GM12801 (cell line): Measurements from ENCODE around the gene LGI4.

ENCODE experiments used
- TF ChIP-seq, protein P1 (sequence below): IDR thresholded peaks from one replicate; pipeline ENCODE4 v1.5.1; 2011; ENCODE audit warnings: control low read depth; ENCODE audit not compliant: insufficient read length; ENCODE audit errors: extremely low read depth

Gene LGI4

DNA sequence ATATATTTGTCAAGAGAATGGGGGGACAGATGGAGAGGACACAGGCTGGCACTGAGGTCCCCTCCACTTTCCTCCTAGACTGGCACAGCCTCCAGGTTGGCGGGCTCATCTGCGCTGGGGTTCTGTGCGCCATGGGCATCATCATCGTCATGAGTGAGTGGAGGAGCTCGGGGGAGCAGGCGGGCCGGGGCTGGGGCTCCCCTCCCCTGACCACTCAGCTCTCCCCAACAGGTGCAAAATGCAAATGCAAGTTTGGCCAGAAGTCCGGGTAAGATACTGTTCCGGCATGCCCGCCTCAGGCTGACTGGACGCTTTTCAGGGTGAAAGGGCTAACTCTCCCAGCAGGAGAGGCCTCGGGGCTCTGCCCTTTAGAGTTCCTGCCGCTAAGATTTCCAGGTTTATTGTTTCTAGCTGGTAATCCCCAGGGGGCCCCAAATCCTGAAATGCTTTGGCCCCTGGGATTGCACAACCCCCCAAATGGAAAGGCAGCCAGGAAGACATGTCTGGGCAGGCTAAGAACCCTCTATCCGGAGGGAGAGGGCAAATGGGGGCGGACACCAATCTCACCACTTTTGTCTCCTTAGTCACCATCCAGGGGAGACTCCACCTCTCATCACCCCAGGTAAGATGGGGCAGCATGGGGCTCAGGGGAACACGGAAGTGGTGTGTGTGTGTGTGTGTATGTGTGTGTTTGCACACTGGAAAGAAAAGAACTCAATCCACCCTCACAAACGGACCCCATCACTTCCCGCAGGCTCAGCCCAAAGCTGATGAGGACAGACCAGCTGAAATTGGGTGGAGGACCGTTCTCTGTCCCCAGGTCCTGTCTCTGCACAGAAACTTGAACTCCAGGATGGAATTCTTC, 11.9 kb downstream of the LGI4 start:
- TF ChIP-seq, protein P1, sequence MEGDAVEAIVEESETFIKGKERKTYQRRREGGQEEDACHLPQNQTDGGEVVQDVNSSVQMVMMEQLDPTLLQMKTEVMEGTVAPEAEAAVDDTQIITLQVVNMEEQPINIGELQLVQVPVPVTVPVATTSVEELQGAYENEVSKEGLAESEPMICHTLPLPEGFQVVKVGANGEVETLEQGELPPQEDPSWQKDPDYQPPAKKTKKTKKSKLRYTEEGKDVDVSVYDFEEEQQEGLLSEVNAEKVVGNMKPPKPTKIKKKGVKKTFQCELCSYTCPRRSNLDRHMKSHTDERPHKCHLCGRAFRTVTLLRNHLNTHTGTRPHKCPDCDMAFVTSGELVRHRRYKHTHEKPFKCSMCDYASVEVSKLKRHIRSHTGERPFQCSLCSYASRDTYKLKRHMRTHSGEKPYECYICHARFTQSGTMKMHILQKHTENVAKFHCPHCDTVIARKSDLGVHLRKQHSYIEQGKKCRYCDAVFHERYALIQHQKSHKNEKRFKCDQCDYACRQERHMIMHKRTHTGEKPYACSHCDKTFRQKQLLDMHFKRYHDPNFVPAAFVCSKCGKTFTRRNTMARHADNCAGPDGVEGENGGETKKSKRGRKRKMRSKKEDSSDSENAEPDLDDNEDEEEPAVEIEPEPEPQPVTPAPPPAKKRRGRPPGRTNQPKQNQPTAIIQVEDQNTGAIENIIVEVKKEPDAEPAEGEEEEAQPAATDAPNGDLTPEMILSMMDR: no peak

DNA sequence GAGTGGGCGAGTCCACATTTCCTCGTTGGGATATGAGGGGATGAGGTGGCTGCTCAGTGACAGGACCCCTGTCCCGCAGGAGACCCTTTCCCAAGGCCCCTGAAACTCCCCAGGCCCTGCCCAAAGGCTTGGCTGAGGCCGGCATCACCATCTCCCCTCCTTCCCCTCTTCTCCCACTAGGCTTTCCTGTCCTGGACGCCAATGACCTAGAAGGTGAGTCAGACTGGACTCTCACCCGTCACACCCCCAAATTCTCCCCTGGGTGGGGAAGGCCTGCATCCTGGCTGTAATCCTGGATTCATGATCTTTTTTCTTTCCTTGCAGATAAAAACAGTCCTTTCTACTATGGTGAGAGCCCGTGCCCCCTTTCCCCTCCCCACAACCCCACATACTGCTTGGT, 14.0 kb downstream of the LGI4 start:
- TF ChIP-seq, protein P1: no peak

DNA sequence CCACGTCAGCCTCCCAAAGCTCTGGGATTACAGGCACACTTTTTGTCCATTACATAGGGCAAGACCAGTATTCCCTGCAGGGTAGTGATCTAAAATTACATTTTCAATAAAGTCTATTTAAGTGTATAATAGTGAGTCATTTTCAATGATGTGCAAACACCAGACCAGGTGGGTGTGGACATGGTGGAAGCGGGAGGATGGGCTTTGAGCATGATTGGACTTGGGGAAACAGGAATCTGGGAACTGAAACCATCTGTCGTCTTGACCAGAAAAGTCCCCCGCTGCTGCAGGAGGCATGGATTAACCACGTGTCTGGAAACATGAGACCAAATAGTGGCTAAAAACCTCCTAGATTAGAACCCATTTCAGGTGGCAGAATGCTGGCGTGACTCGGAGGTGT, 14.4 kb downstream of the LGI4 start:
- TF ChIP-seq, protein P1: no peak

DNA sequence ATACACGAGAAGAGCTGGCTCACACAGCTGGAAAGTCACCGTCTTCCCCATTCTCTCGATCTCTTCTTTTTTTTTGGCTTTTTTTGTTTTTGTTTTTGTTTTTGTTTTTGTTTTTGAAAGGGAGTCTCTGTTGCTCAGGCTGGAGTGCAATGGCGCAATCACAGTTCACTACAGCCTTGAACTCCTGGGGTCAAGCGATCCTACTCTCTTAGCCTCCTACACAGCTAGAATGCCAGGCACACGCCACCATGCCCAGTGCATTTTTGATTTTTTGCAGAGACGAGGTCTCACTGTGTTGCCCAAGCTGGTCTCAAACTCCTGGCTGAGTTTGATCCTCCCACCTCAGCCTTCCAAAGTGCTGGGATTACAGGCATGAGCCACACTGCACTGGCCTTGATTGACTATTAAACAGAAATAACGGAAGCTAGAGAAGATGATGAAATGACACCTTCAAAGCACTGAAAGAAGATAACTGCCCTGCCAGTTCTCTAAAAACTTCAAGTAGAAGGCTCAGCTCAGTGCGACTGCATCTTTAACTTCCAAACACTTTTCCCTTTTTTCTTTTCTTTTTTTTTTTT, 15.2 kb downstream of the LGI4 start:
- TF ChIP-seq, protein P1: no peak

DNA sequence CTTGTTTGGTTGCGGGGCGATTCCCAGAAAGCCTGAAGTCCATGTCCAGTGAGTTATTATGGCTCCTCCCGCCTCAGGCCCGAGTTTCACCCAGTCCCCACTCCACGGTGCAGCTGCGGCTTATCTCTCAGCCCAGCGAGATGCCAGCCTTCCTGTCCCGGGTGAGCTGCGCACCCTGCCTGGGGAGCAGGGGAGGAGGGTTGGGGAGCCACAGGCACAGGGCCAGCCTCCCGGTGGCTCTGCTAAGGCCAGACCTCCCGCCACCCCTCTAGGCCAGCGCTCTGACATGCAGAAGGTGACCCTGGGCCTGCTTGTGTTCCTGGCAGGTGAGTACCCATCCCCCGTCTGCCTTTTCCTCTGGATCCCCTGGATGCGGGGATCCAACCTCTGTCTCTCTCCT, 15.8 kb downstream of the LGI4 start:
- TF ChIP-seq, protein P1: no peak

DNA sequence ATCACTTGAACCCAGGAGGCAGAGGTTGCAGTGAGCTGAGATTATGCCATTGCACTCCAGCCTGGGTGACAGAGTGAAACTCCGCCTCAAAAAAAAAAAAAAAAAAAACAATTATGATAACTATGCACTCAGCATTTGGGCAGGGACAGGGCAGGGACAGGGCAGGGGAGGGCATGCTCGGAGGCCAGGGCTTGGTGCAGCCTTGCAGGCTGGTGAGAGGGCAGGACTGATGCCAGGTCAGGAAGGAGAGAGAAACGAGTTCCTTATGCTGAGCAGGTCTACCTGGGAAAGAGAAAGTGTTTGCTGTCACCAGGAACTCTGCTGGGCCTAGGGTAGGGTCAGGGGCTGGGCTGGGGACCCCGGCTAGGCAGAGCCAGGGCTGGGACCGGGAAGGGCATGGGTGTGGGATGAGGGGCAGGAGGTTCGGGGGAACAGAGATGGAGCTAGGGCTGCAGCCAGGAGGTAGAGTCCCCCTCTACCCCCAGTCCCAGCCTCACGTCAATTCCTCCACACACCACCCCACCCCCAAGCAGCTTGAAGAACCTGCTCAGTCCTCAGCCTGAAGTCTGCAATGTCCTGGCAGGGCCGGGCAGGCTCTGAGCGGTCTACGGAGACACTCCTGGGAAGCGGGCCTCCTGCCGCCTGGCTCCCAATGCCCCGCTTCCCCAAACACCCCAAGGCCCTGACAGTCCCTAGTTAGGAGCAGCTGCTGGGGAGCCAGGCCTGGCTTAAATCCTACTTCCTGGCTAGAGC, 16.4 kb downstream of the LGI4 start:
- TF ChIP-seq, protein P1: no peak

DNA sequence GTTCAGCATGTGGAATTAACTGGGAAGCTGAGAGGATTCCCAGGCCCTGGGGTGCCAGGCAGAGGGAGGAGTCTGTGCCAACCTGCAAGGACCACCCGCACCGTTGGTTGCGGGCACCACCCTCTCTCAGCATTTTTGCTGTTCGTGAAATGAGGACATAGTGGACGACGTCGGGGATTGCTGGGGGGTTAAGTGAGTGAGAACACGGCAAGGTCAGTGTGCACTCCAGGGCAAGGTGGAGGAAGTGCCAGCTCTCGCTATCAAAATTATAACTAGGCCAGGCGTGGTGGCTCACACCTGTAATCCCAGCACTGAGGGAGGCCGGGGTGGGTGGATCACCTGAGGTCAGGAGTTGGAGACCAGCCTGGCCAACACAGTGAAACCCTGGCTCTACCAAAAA, 17.1 kb downstream of the LGI4 start:
- TF ChIP-seq, protein P1: no peak
